ENCODE results near the gene ATF3.

The ATF3 gene

GRCh38 chr1:212645546-212646543, 37.3 kb downstream of the ATF3 start:
- no peak for TF ChIP-seq CTCF (conservative IDR thresholded peaks at IDR 0.05; ENCODE audit: low read length)

GRCh38 chr1:212646588-212646987, 38.0 kb downstream of the ATF3 start:
- H3K4me3 ChIP-seq (ENCODE audit: low read length), result no peak overlapping the region
- no peak for TF ChIP-seq CTCF (conservative IDR thresholded peaks at IDR 0.05; ENCODE audit: low read length)
- DNase-seq (ENCODE audit: low read depth), result no peak

More at GRCh38 chr1:212645546-212646543, 37.3 kb downstream of the ATF3 start:
- DNase-seq (ENCODE audit: low read depth), result no peak
- H3K4me3 ChIP-seq (ENCODE audit: low read length), result no peak overlapping the region

- H3K4me3 ChIP-seq (ENCODE audit: low read length), result no peak overlapping the region
- DNase-seq (ENCODE audit: low read depth), result no peak
- no peak for TF ChIP-seq CTCF (conservative IDR thresholded peaks at IDR 0.05; ENCODE audit: low read length)
Observed at GRCh38 chr1:212647004-212647403, 38.4 kb downstream of the ATF3 start.

GRCh38 chr1:212648431-212648830, 39.9 kb downstream of the ATF3 start:
- H3K4me3 ChIP-seq (ENCODE audit: low read length), result no peak overlapping the region
- no peak for TF ChIP-seq CTCF (conservative IDR thresholded peaks at IDR 0.05; ENCODE audit: low read length)
- DNase-seq (ENCODE audit: low read depth), result no peak

GRCh38 chr1:212649020-212649419, 40.5 kb downstream of the ATF3 start:
- peak; percentile 12 for DNase-seq (ENCODE audit: low read depth)
- TF ChIP-seq CTCF (conservative IDR thresholded peaks at IDR 0.05; ENCODE audit: low read length), result no peak
- no peak overlapping the region for H3K4me3 ChIP-seq (ENCODE audit: low read length)

- no peak for TF ChIP-seq CTCF (conservative IDR thresholded peaks at IDR 0.05; ENCODE audit: low read length)
- no peak for DNase-seq (ENCODE audit: low read depth)
- H3K4me3 ChIP-seq (ENCODE audit: low read length), result no peak overlapping the region
Observed at GRCh38 chr1:212650228-212650627, 41.7 kb downstream of the ATF3 start.

- no peak for TF ChIP-seq CTCF (conservative IDR thresholded peaks at IDR 0.05; ENCODE audit: low read length)
Observed at GRCh38 chr1:212651521-212651920, 43.0 kb downstream of the ATF3 start.

More at GRCh38 chr1:212651521-212651920, 43.0 kb downstream of the ATF3 start:
- peak; percentile 62 for DNase-seq (ENCODE audit: low read depth)
- H3K4me3 ChIP-seq (ENCODE audit: low read length), result no peak overlapping the region
